GM12878 (cell line): ENCODE data around the gene PRR14L. TPM values are rescaled to one million over a fixed set of nuclear protein-coding genes. Genes with fewer than 3 reads are reported as not detected.
A peak's percentile ranks its signal among the peaks of the same experiment; 100 is the strongest.

Experiments used
- ATAC-seq: fragments of 200-7000 bp; cut with Tn5 transposase; 3 replicates; pipeline ENCODE4 v1.9.1; 2020; ENCODE audit warnings: mild to moderate bottlenecking, moderate library complexity
- BruUV-seq: library from RNA; stranded (reverse); fragments of 400-500 nt; replicated peaks from 2 replicates; lab custom pipeline; 2021; lab: Mats Ljungman, UMichigan
- CTCF ChIA-PET: fragments of 300-600 bp; sonication (Branson Sonifier 250); formaldehyde crosslinking; extraction: SDS; loops from one replicate; lab custom pipeline; 2021; ENCODE audit warnings: inconsistent platforms; lab: Yijun Ruan, JAX
- POLR2A ChIA-PET: fragments of 350-600 bp; formaldehyde crosslinking; extraction: SDS; loops from one replicate; lab custom pipeline; 2021; ENCODE audit warnings: inconsistent platforms; lab: Charles Lee
- RAD21 ChIA-PET: fragments of 300-600 bp; sonication (Branson Sonifier 250); formaldehyde crosslinking; loops from one replicate; lab custom pipeline; 2023; ENCODE audit warnings: antibody characterized with exemption; ENCODE audit not compliant: unreplicated experiment; lab: Charles Lee
- SMC1A ChIA-PET: fragments of 300-600 bp; sonication (Branson Sonifier 250); formaldehyde crosslinking; loops from one replicate; lab custom pipeline; 2023; ENCODE audit not compliant: unreplicated experiment, uncharacterized antibody; lab: Charles Lee
- DNase-seq: peaks from one replicate; pipeline ENCODE4 v3.0.0-alpha.2; 2011; ENCODE audit warnings: low read depth, low spot score
- FAIRE-seq: peaks from 3 replicates; lab custom pipeline; 2011; peaks lifted over from hg19 to GRCh38; lab: Jason Lieb, UNC
- H2AFZ ChIP-seq: 2 replicates; pipeline ENCODE4 v1.6.0; 2011; ENCODE audit warnings: low read depth, low read length, control low read depth; ENCODE audit not compliant: control insufficient read depth
- H3K27ac ChIP-seq: 2 replicates; pipeline ENCODE4 v1.5.1; 2011; ENCODE audit warnings: control low read depth; ENCODE audit not compliant: control insufficient read depth, insufficient read depth
- H3K27me3 ChIP-seq, 2 experiments: replicated peaks in 1 of 2; 2 replicates each; pipeline versions ENCODE4 v1.6.0 to v1.6.1; 2011; ENCODE audit warnings: low read length in 1 of 2; ENCODE audit not compliant: control insufficient read depth in 2 of 2, insufficient read depth in 2 of 2
- H3K36me3 ChIP-seq, 2 experiments: 2 replicates each; pipeline ENCODE4 v1.5.1; 2011; ENCODE audit warnings: low read length in 1 of 2; ENCODE audit not compliant: control insufficient read depth in 2 of 2, insufficient read depth in 2 of 2
- H3K4me1 ChIP-seq: 2 replicates; pipeline ENCODE4 v1.6.1; 2011; ENCODE audit warnings: mild to moderate bottlenecking, low read length, moderate library complexity, mixed read lengths; ENCODE audit not compliant: control insufficient read depth, insufficient read depth
- H3K4me2 ChIP-seq: 2 replicates; pipeline ENCODE4 v1.6.0; 2011; ENCODE audit warnings: control low read depth; ENCODE audit not compliant: control insufficient read depth, insufficient read depth
- H3K4me3 ChIP-seq: fragments of 200-600 bp; sonication (generic); 2 replicates; pipeline ENCODE4 v1.5.1; 2016
- H3K79me2 ChIP-seq: 2 replicates; pipeline ENCODE4 v1.6.0; 2011; ENCODE audit warnings: low read length; ENCODE audit not compliant: control insufficient read depth, insufficient read depth
- H3K9ac ChIP-seq: 2 replicates; pipeline ENCODE4 v1.8.0; 2011; ENCODE audit warnings: low read length, control low read depth, mixed read lengths; ENCODE audit not compliant: control insufficient read depth, insufficient read depth
- H3K9me3 ChIP-seq: replicated peaks from 3 replicates; pipeline ENCODE4 v1.5.1; 2011; ENCODE audit warnings: mild to moderate bottlenecking, low read length; ENCODE audit not compliant: control insufficient read depth, insufficient read depth
- H4K20me1 ChIP-seq: 2 replicates; pipeline ENCODE4 v1.6.0; 2011; ENCODE audit not compliant: control insufficient read depth, insufficient read depth
- BHLHE40 ChIP-seq, 2 experiments: fragments of 450-650 bp in 1 of 2; IDR thresholded peaks; 2 replicates each; pipeline ENCODE4 v1.6.1; 2011 to 2017; ENCODE audit warnings: low read depth in 2 of 2, borderline replicate concordance in 1 of 2, improper control_type of control experiment in 1 of 2, low read length in 1 of 2, mild to moderate bottlenecking in 1 of 2
- CHD4 ChIP-seq: fragments of 200-600 bp; sonication (generic); IDR thresholded peaks from 2 replicates; pipeline ENCODE4 v1.6.1; 2016; ENCODE audit warnings: mild to moderate bottlenecking
- GATAD2B ChIP-seq: fragments of 450-650 bp; conservative IDR thresholded peaks from 2 replicates; pipeline ENCODE4 v1.6.1; 2017; ENCODE audit warnings: low read depth, mild to moderate bottlenecking, moderate library complexity
- HDGF ChIP-seq: fragments of 450-650 bp; IDR thresholded peaks from 2 replicates; pipeline ENCODE4 v1.6.1; 2016; ENCODE audit warnings: antibody characterized with exemption
- MYB ChIP-seq: fragments of 150-350 bp; IDR thresholded peaks from 2 replicates; pipeline ENCODE4 v1.6.1; 2014; ENCODE audit warnings: mild to moderate bottlenecking, low read depth, low read length, borderline replicate concordance
- MYC ChIP-seq: IDR thresholded peaks from 2 replicates; pipeline ENCODE4 v1.6.1; 2011; ENCODE audit warnings: mild to moderate bottlenecking, low read length, moderate library complexity, inconsistent platforms; ENCODE audit not compliant: insufficient read depth, insufficient replicate concordance, insufficient read length, severe bottlenecking
- SIX5 ChIP-seq: IDR thresholded peaks from 2 replicates; pipeline ENCODE4 v1.6.1; 2011; ENCODE audit warnings: mild to moderate bottlenecking, low read depth, low read length, moderate library complexity; ENCODE audit not compliant: severe bottlenecking
- SREBF2 ChIP-seq: IDR thresholded peaks from 2 replicates; pipeline ENCODE4 v1.6.1; 2012; ENCODE audit warnings: mild to moderate bottlenecking, low read length
- ZNF217 ChIP-seq: fragments of 450-650 bp; IDR thresholded peaks from 2 replicates; pipeline ENCODE4 v1.6.1; 2017; ENCODE audit warnings: antibody characterized with exemption, mild to moderate bottlenecking
- WGBS: methylation state at CpG from one replicate; pipeline ENCODE4 v1.1.6; 2016; ENCODE audit warnings: low lambda C conversion rate; ENCODE audit not compliant: insufficient replicate concordance, insufficient coverage; ENCODE audit errors: missing lambda C conversion rate; 5-methylcytosine and 5-hydroxymethylcytosine counted together
- in situ Hi-C: fragments of 300-500 bp; cut with MboI; formaldehyde crosslinking; loops from 9 replicates; pipeline ENCODE4 v1.14.3; 2018; ENCODE audit warnings: mixed read lengths
- intact Hi-C: fragments of 100-400 bp; cut with micrococcal nuclease; formaldehyde crosslinking; loops from one replicate; pipeline ENCODE4 v1.14.2; 2022; ENCODE audit not compliant: unreplicated experiment
- polyA plus RNA-seq, 11 experiments: library from polyadenylated mRNA; depleted of rRNA in 4 of 11; unstranded in 6 of 11; stranded (reverse) in 5 of 11; fragments of >200 nt; fragmentation: Nextera tagmentation in 4 of 11; fragmentation: Illumina TruSeq in 1 of 11; extraction: Ambion mirVana in 4 of 11; extraction: Trizol in 1 of 11; gene quantifications; 1 replicate in 1 of 11; 2 replicates in 10 of 11; pipeline versions ENCODE4 v1.2.1 to v1.2.3, GENCODE V29; 2011 to 2016; ENCODE audit warnings: inconsistent platforms in 2 of 11, missing spikeins in 2 of 11, low read depth in 1 of 11
- total RNA-seq, 4 experiments: library from RNA; depleted of rRNA in 3 of 4; stranded (reverse); fragments of >200 nt in 3 of 4; fragmentation: Illumina TruSeq in 1 of 4; extraction: Trizol in 1 of 4; gene quantifications; 2 replicates each; pipeline versions ENCODE4 v1.2.1 to v1.2.3, GENCODE V29; 2013 to 2021
- TF ChIP-seq, protein P1 (sequence below): IDR thresholded peaks from 2 replicates; pipeline ENCODE4 v1.6.1; 2012; ENCODE audit warnings: mild to moderate bottlenecking, low read depth, low read length
- TF ChIP-seq, protein P2 (sequence below): IDR thresholded peaks from 2 replicates; pipeline ENCODE4 v1.6.1; 2011; ENCODE audit warnings: mild to moderate bottlenecking, low read depth, low read length, moderate library complexity; ENCODE audit not compliant: insufficient replicate concordance
- TF ChIP-seq, protein P3 (sequence below): IDR thresholded peaks from 2 replicates; pipeline ENCODE4 v1.6.1; 2011; ENCODE audit warnings: borderline replicate concordance, low read depth, mild to moderate bottlenecking, moderate library complexity, low read length; ENCODE audit not compliant: insufficient read depth, poor library complexity, severe bottlenecking
- TF ChIP-seq, protein P4 (sequence below): fragments of 150-350 bp; IDR thresholded peaks from 2 replicates; pipeline ENCODE4 v1.6.1; 2016; ENCODE audit warnings: low read depth, low read length

The PRR14L gene
- total and polyA plus RNA-seq, 10 of the 15 experiments (the other 5 are each of a cell fraction or from before 2014, with no cell fraction given), result 4.2 to 49.0 (median 21.4) TPM

DNA sequence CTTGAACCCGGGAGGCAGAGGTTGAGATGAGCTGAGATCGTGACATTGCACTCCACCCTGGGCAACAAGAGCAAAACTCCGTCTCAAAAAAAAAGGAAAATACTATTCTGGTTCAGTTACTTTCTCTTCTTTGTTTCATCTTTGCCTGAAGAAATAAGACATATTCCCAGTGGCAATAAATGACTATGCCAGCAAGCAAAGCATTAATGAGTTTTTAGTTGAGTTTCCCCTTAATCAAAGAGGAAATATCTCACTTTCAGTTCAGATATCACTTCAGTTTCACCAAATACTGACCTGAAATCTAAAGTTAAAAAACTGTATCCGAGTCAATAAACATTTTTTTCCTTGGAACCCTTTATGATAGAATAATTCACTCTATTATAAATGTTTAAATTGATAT is 98.3 kb downstream of the PRR14L start:
- Histone ChIP-seq H2AFZ (no peak overlapping the region), H3K4me1 (peaks cover 47% of the 10 kb centered on the region), H3K4me3 (peak overlapping the region; percentile 48; the same call in 1 of the 2 replicates), H4K20me1 (no peaks in the 10 kb centered on the region), H3K27me3 (no peaks in the 10 kb centered on the region), H3K79me2 (peaks cover 53% of the 10 kb centered on the region), H3K4me2 (peak overlapping the region; percentile 73), H3K9ac (peak overlapping the region; percentile 14; the same call in 1 of the 2 replicates), H3K9me3 (no peaks in the 10 kb centered on the region), H3K36me3 (peaks cover 0 to 11% of the 10 kb centered on the region in 2 experiments; a peak in 1 of 4 replicates), H3K27ac (peak overlapping the region; percentile 85)
- no TSS peak for BruUV-seq
- ChIA-PET POLR2A (no interaction called here), RAD21 (interaction anchor here (3.4 kb wide), 1 partner anchor 15 kb away, joined by 37 read pairs; no protein-coding TSS in a partner anchor), SMC1A (interaction anchor here (1.1 kb wide), 1 partner anchor 115 kb away, joined by 3 read pairs; no protein-coding TSS in a partner anchor), CTCF (no interaction called here)
- DNase-seq (no peak), FAIRE-seq (peak; percentile 59), ATAC-seq (peak; percentile 29)
- 0% methylated on average over 4 of the region's 4 CpGs for WGBS
- intact Hi-C loops, result no loop called here
- in situ Hi-C loops, result no loop called here
- TF ChIP-seq SREBF2 (no peak), SIX5 (no peak), ZNF217 (0 out of 2 replicates have a peak, but pooled peaks have one; percentile 4), GATAD2B (0 out of 2 replicates have a peak, but pooled peaks have one; percentile 12), MYB (no peak), BHLHE40 (IDR thresholded peaks at IDR 0.05; ENCODE audit: borderline replicate concordance in 1 of 2, low read depth in 2 of 2, low read length in 1 of 2) (no peak), MYC (no peak), CHD4 (no peak), HDGF (no peak)
- TF ChIP-seq, protein P1, sequence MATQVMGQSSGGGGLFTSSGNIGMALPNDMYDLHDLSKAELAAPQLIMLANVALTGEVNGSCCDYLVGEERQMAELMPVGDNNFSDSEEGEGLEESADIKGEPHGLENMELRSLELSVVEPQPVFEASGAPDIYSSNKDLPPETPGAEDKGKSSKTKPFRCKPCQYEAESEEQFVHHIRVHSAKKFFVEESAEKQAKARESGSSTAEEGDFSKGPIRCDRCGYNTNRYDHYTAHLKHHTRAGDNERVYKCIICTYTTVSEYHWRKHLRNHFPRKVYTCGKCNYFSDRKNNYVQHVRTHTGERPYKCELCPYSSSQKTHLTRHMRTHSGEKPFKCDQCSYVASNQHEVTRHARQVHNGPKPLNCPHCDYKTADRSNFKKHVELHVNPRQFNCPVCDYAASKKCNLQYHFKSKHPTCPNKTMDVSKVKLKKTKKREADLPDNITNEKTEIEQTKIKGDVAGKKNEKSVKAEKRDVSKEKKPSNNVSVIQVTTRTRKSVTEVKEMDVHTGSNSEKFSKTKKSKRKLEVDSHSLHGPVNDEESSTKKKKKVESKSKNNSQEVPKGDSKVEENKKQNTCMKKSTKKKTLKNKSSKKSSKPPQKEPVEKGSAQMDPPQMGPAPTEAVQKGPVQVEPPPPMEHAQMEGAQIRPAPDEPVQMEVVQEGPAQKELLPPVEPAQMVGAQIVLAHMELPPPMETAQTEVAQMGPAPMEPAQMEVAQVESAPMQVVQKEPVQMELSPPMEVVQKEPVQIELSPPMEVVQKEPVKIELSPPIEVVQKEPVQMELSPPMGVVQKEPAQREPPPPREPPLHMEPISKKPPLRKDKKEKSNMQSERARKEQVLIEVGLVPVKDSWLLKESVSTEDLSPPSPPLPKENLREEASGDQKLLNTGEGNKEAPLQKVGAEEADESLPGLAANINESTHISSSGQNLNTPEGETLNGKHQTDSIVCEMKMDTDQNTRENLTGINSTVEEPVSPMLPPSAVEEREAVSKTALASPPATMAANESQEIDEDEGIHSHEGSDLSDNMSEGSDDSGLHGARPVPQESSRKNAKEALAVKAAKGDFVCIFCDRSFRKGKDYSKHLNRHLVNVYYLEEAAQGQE, result no peak
- TF ChIP-seq, protein P2, sequence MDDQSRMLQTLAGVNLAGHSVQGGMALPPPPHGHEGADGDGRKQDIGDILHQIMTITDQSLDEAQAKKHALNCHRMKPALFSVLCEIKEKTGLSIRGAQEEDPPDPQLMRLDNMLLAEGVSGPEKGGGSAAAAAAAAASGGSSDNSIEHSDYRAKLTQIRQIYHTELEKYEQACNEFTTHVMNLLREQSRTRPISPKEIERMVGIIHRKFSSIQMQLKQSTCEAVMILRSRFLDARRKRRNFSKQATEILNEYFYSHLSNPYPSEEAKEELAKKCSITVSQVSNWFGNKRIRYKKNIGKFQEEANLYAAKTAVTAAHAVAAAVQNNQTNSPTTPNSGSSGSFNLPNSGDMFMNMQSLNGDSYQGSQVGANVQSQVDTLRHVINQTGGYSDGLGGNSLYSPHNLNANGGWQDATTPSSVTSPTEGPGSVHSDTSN, result no peak
- TF ChIP-seq, protein P3, sequence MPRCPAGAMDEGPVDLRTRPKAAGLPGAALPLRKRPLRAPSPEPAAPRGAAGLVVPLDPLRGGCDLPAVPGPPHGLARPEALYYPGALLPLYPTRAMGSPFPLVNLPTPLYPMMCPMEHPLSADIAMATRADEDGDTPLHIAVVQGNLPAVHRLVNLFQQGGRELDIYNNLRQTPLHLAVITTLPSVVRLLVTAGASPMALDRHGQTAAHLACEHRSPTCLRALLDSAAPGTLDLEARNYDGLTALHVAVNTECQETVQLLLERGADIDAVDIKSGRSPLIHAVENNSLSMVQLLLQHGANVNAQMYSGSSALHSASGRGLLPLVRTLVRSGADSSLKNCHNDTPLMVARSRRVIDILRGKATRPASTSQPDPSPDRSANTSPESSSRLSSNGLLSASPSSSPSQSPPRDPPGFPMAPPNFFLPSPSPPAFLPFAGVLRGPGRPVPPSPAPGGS, result no peak
- TF ChIP-seq, protein P4, sequence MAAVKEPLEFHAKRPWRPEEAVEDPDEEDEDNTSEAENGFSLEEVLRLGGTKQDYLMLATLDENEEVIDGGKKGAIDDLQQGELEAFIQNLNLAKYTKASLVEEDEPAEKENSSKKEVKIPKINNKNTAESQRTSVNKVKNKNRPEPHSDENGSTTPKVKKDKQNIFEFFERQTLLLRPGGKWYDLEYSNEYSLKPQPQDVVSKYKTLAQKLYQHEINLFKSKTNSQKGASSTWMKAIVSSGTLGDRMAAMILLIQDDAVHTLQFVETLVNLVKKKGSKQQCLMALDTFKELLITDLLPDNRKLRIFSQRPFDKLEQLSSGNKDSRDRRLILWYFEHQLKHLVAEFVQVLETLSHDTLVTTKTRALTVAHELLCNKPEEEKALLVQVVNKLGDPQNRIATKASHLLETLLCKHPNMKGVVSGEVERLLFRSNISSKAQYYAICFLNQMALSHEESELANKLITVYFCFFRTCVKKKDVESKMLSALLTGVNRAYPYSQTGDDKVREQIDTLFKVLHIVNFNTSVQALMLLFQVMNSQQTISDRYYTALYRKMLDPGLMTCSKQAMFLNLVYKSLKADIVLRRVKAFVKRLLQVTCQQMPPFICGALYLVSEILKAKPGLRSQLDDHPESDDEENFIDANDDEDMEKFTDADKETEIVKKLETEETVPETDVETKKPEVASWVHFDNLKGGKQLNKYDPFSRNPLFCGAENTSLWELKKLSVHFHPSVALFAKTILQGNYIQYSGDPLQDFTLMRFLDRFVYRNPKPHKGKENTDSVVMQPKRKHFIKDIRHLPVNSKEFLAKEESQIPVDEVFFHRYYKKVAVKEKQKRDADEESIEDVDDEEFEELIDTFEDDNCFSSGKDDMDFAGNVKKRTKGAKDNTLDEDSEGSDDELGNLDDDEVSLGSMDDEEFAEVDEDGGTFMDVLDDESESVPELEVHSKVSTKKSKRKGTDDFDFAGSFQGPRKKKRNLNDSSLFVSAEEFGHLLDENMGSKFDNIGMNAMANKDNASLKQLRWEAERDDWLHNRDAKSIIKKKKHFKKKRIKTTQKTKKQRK, result no peak
